IMR-90 (cell line): ENCODE measurements around the gene NR5A2. TPM values are rescaled to one million over a fixed set of nuclear protein-coding genes. Genes with fewer than 3 reads are reported as not detected.

Experiments used
- ATAC-seq: fragments of 200-7000 bp; cut with Tn5 transposase; 2 replicates; pipeline ENCODE4 v1.9.1; 2020; ENCODE audit warnings: low read depth, mild to moderate bottlenecking, moderate library complexity
- BruUV-seq: library from RNA; stranded (reverse); fragments of 400-500 nt; replicated peaks from 2 replicates; lab custom pipeline; 2021; lab: Mats Ljungman, UMichigan
- CTCF ChIA-PET: fragments of 300-600 bp; formaldehyde crosslinking; extraction: SDS; loops from one replicate; lab custom pipeline; 2021; ENCODE audit warnings: antibody characterized with exemption; lab: Yijun Ruan, JAX
- POLR2A ChIA-PET: fragments of 300-600 bp; sonication (Branson Sonifier 250); formaldehyde crosslinking; loops from one replicate; lab custom pipeline; 2022; ENCODE audit warnings: antibody characterized with exemption; ENCODE audit not compliant: unreplicated experiment; lab: Charles Lee
- DNase-seq: peaks from one replicate; pipeline ENCODE4 v3.0.0; 2013
- H2AFZ ChIP-seq: replicated peaks from 2 replicates; pipeline ENCODE3; 2013; ENCODE audit warnings: low read length, mild to moderate bottlenecking; ENCODE audit not compliant: poor library complexity
- H2AK5ac ChIP-seq: 2 replicates; pipeline ENCODE4 v1.6.1; 2013; ENCODE audit warnings: low read depth, low read length, inconsistent platforms
- H2AK9ac ChIP-seq: replicated peaks from 2 replicates; pipeline ENCODE3; 2013; ENCODE audit warnings: mild to moderate bottlenecking, low read depth, low read length, moderate library complexity; ENCODE audit not compliant: poor library complexity
- H2BK120ac ChIP-seq: 2 replicates; pipeline ENCODE4 v1.6.1; 2013; ENCODE audit warnings: low read depth, low read length, inconsistent platforms
- H2BK15ac ChIP-seq: 3 replicates; pipeline ENCODE4 v1.6.1; 2013; ENCODE audit warnings: low read depth, low read length, inconsistent platforms
- H2BK20ac ChIP-seq: 2 replicates; pipeline ENCODE4 v1.6.1; 2013; ENCODE audit warnings: low read depth, mild to moderate bottlenecking, inconsistent platforms, low read length, moderate library complexity
- H2BK5ac ChIP-seq: 2 replicates; pipeline ENCODE4 v1.6.1; 2013; ENCODE audit warnings: mild to moderate bottlenecking, low read depth, low read length, inconsistent platforms; ENCODE audit not compliant: poor library complexity, severe bottlenecking
- H3K14ac ChIP-seq: replicated peaks from 2 replicates; pipeline ENCODE4 v1.6.1; 2013; ENCODE audit warnings: low read depth, low read length, inconsistent platforms
- H3K18ac ChIP-seq: 2 replicates; pipeline ENCODE4 v1.6.1; 2013; ENCODE audit warnings: low read depth, low read length, control low read depth
- H3K23ac ChIP-seq: 2 replicates; pipeline ENCODE4 v1.6.1; 2013; ENCODE audit warnings: low read depth, low read length, inconsistent platforms
- H3K27ac ChIP-seq: 2 replicates; pipeline ENCODE4 v1.5.1; 2013; ENCODE audit warnings: mild to moderate bottlenecking, control low read depth, low read length; ENCODE audit not compliant: insufficient read depth
- H3K27me3 ChIP-seq: 2 replicates; pipeline ENCODE4 v1.6.1; 2013; ENCODE audit warnings: low read length; ENCODE audit not compliant: control insufficient read depth, insufficient read depth
- H3K36me3 ChIP-seq: 2 replicates; pipeline ENCODE4 v1.6.1; 2013; ENCODE audit warnings: low read length, mixed read lengths; ENCODE audit not compliant: control insufficient read depth, insufficient read depth
- H3K4ac ChIP-seq: 2 replicates; pipeline ENCODE4 v1.6.1; 2013; ENCODE audit warnings: low read depth, low read length, inconsistent platforms
- H3K4me1 ChIP-seq: 2 replicates; pipeline ENCODE4 v1.6.1; 2013; ENCODE audit warnings: low read length, mixed read lengths; ENCODE audit not compliant: control insufficient read depth, insufficient read depth
- H3K4me2 ChIP-seq: 2 replicates; pipeline ENCODE4 v1.6.1; 2013; ENCODE audit warnings: low read depth, mild to moderate bottlenecking, control low read depth, low read length, moderate library complexity
- H3K4me3 ChIP-seq: 2 replicates; pipeline ENCODE4 v1.5.1; 2013; ENCODE audit warnings: low read depth, mild to moderate bottlenecking, control low read depth, low read length, moderate library complexity; ENCODE audit not compliant: insufficient read depth
- H3K56ac ChIP-seq: 2 replicates; pipeline ENCODE4 v1.6.1; 2013; ENCODE audit warnings: low read length, inconsistent platforms; ENCODE audit not compliant: insufficient read depth; ENCODE audit errors: extremely low read depth
- H3K79me1 ChIP-seq, 2 experiments: 2 replicates each; pipeline ENCODE4 v1.6.1; 2013; ENCODE audit warnings: low read length in 2 of 2, inconsistent platforms in 1 of 2, low read depth in 1 of 2
- H3K9ac ChIP-seq: 2 replicates; pipeline ENCODE4 v1.6.1; 2013; ENCODE audit warnings: low read depth, low read length, control low read depth
- H3K9me1 ChIP-seq: 2 replicates; pipeline ENCODE4 v1.6.1; 2013; ENCODE audit warnings: low read length, inconsistent platforms; ENCODE audit not compliant: insufficient read depth
- H3K9me3 ChIP-seq: 2 replicates; pipeline ENCODE4 v1.6.1; 2013; ENCODE audit warnings: low read length; ENCODE audit not compliant: control insufficient read depth, insufficient read depth
- H4K20me1 ChIP-seq: 2 replicates; pipeline ENCODE4 v1.6.1; 2013; ENCODE audit warnings: low read length, inconsistent platforms; ENCODE audit not compliant: insufficient read depth
- H4K5ac ChIP-seq: 2 replicates; pipeline ENCODE4 v1.6.1; 2013; ENCODE audit warnings: mild to moderate bottlenecking, low read depth, low read length, control low read depth
- H4K8ac ChIP-seq, 2 experiments: 2 replicates each; pipeline ENCODE4 v1.6.1; 2013; ENCODE audit warnings: low read depth in 2 of 2, low read length in 2 of 2, control low read depth in 1 of 2, inconsistent platforms in 1 of 2
- H4K91ac ChIP-seq: 2 replicates; pipeline ENCODE4 v1.6.1; 2013; ENCODE audit warnings: low read depth, low read length, inconsistent platforms; ENCODE audit not compliant: insufficient read depth
- CTCF ChIP-seq: conservative IDR thresholded peaks from 2 replicates; pipeline ENCODE4 v1.5.1; 2012; ENCODE audit warnings: mild to moderate bottlenecking, low read depth, low read length, improper control_type of control experiment
- MAFK ChIP-seq: IDR thresholded peaks from 2 replicates; pipeline ENCODE4 v1.6.1; 2012; ENCODE audit warnings: low read depth, low read length, improper control_type of control experiment
- MAZ ChIP-seq: IDR thresholded peaks from 2 replicates; pipeline ENCODE4 v1.6.1; 2012; ENCODE audit warnings: low read depth, mild to moderate bottlenecking, low read length, improper control_type of control experiment, moderate library complexity, borderline replicate concordance
- NFE2L2 ChIP-seq: fragments of 150-350 bp; IDR thresholded peaks from 2 replicates; pipeline ENCODE4 v1.6.1; 2016; ENCODE audit warnings: low read depth, mild to moderate bottlenecking, low read length
- RAD21 ChIP-seq: IDR thresholded peaks from 2 replicates; pipeline ENCODE4 v1.6.1; 2012; ENCODE audit warnings: low read length, improper control_type of control experiment
- SMC3 ChIP-seq: fragments of 150-350 bp; IDR thresholded peaks from 2 replicates; pipeline ENCODE4 v1.6.1; 2016; ENCODE audit warnings: low read depth, mild to moderate bottlenecking, antibody characterized with exemption, low read length, moderate library complexity
- WGBS, 2 experiments: methylation state at CpG; one replicate each; pipeline versions ENCODE4 v1.1.5 to v1.1.7; 2013; ENCODE audit warnings: missing lambda C conversion rate in 2 of 2; ENCODE audit not compliant: insufficient read length in 1 of 2; ENCODE audit errors: extremely low coverage in 2 of 2; 5-methylcytosine and 5-hydroxymethylcytosine counted together
- dilution Hi-C: fragments of 300-500 bp; cut with HindIII; formaldehyde crosslinking; loops from one replicate; pipeline ENCODE4 v1.14.3; 2018; ENCODE audit warnings: low sequenced_read_pairs; ENCODE audit not compliant: unreplicated experiment
- in situ Hi-C: fragments of 300-500 bp; cut with MboI; formaldehyde crosslinking; loops from 3 replicates; pipeline ENCODE4 v1.14.3; 2019; ENCODE audit warnings: low sequenced_read_pairs, inconsistent platforms, mixed read lengths
- intact Hi-C: fragments of 100-400 bp; cut with micrococcal nuclease; formaldehyde crosslinking; loops from 2 replicates; pipeline ENCODE4 v1.10.0; 2022
- polyA plus RNA-seq, 3 experiments: library from polyadenylated mRNA; depleted of rRNA; stranded (reverse); fragments of >200 nt; gene quantifications; 2 replicates each; pipeline ENCODE4 v1.2.3, GENCODE V29; 2012; ENCODE audit warnings: low replicate concordance in 1 of 3
- total RNA-seq: library from RNA; depleted of rRNA; stranded (reverse); fragments of >200 nt; gene quantifications from 2 replicates; pipeline ENCODE4 v1.2.3, GENCODE V29; 2012

NR5A2 gene
- total and polyA plus RNA-seq, 2 of the 4 experiments (the other 2 are of a cell fraction): 0.03 to 0.18 TPM

GRCh38 chr1:200139661-200140250 lies 112.2 kb downstream of the NR5A2 start:
- H3K9me3 ChIP-seq: no peaks in the 10 kb centered on the region
- H4K20me1 ChIP-seq: no peaks in the 10 kb centered on the region
- no peak overlapping the region for H3K9ac ChIP-seq
- H2BK120ac ChIP-seq: no peak overlapping the region
- ChIA-PET POLR2A (no interaction called here), CTCF (interaction anchor here (0.7 to 1.2 kb wide), 3 partner anchors 14 to 137 kb away, joined by 3 to 4 read pairs (median 3); no protein-coding TSS in a partner anchor)
- whole genome bisulfite sequencing, 2 experiments: no CpG with 5 or more reads among the region's 4 CpGs
- H2AFZ ChIP-seq: no peak overlapping the region
- TF ChIP-seq SMC3: peak; percentile 73
- TF ChIP-seq RAD21: peak; percentile 76
- TF ChIP-seq MAFK: no peak
- peak; percentile 66 for TF ChIP-seq CTCF
- TF ChIP-seq NFE2L2: peak; percentile 30; the same call in 1 of the 2 replicates
- no peak for TF ChIP-seq MAZ
- no peak overlapping the region for H3K23ac ChIP-seq
- H4K91ac ChIP-seq: no peak overlapping the region
- no peak overlapping the region for H2BK15ac ChIP-seq
- ATAC-seq (peak; percentile 91), DNase-seq (peak; percentile 68)
- H3K4me2 ChIP-seq: no peak overlapping the region
- H3K79me1 ChIP-seq: no peaks in the 10 kb centered on the region
- no peak overlapping the region for H3K27ac ChIP-seq
- H3K9me1 ChIP-seq: no peaks in the 10 kb centered on the region
- H3K4ac ChIP-seq: no peak overlapping the region
- BruUV-seq: no TSS peak
- no peak overlapping the region for H3K4me3 ChIP-seq
- no peak overlapping the region for H4K8ac ChIP-seq
- H3K14ac ChIP-seq: no peak overlapping the region
- intact Hi-C loops (loop anchor here (1.0 to 10.0 kb wide), 6 partner anchors 135 to 455 kb away; no protein-coding TSS in a partner anchor), dilution Hi-C loops (no loop called here), in situ Hi-C loops (loop anchor here (5.0 kb wide), 1 partner anchor 348 kb away; no protein-coding TSS in a partner anchor)
- H3K56ac ChIP-seq: no peak overlapping the region
- no peaks in the 10 kb centered on the region for H3K4me1 ChIP-seq
- H3K27me3 ChIP-seq: no peaks in the 10 kb centered on the region
- H2BK20ac ChIP-seq: no peak overlapping the region
- H2AK5ac ChIP-seq: no peak overlapping the region
- H2BK5ac ChIP-seq: no peak overlapping the region
- no peak overlapping the region for H2AK9ac ChIP-seq
- H3K18ac ChIP-seq: no peak overlapping the region
- no peaks in the 10 kb centered on the region for H3K36me3 ChIP-seq
- no peak overlapping the region for H4K5ac ChIP-seq
